Astrocyte of the hippocampus (primary cell): ENCODE measurements around the gene LRIT1.

ENCODE experiments used
- DNase-seq: peaks from one replicate; pipeline ENCODE4 v3.0.0; 2011; ENCODE audit warnings: low read depth, low spot score

Gene LRIT1

DNA sequence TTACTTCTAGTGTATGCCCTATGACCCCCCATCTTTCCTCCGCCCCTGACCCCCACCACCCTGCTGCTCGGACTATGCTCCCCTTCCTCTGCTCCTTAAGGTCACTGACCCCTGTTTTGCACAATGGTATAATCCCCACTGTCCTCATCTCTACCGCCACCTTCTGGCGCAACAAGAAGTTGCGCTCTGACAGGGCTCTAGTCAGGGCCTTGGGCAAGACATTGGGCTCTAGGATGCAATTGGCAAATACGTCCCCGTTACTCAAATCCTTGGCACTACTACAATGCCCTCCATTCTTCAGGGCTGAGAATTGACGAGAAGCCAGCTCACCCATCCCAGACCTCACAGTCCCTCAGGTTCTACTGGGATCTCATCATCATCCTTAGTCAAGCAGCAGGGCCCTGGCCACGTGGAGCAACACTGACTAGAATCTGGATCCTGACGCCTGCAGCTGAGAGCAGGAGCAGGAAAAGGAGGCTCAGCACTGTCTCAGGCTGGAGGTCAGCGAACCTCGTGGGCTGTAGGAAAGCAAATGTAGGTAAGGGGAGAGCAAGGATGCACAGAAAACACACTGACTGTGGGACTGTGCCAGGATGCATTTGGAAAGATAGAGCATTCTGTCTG lies 26.6 kb downstream of the LRIT1 start:
- no peak for DNase-seq

DNA sequence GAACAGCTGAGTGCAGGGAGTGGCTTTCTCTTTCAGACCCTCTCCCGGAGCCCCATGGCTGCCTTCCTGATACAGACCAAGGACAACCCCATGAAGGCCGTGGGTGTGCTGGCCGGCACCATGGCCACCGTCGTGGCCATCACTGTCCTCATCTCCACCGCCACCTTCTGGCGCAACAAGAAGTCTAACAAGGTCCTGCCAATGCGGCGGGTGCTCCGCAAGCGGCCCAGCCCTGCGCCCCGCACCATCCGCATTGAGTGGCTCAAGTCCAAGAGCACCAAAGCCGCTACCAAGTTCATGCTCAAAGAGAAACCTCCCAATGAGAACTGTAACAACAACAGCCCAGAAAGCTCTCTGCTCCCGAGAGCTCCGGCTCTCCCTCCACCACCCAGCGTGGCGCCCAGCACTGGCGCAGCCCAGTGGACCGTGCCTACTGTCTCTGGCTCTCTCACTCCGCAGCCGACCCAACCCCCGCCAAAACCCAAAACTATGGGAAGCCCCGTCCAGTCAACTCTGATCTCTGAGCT lies 27.2 kb downstream of the LRIT1 start:
- no peak for DNase-seq

DNA sequence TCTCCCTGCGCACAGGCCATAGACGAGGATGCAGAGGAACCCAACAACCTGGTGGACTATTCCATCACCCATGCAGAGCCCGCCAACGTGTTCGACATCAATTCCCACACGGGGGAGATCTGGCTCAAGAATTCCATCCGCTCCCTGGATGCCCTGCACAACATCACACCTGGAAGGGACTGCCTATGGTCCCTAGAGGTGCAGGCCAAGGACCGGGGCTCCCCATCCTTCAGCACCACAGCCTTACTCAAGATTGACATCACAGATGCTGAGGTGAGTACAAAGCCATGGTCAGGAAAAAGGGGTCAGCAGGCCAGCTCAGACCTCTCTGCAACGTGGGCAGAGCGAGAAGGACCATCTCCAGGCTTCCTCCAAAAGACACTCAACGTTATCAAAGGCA lies 28.3 kb downstream of the LRIT1 start:
- DNase-seq, result no peak

DNA sequence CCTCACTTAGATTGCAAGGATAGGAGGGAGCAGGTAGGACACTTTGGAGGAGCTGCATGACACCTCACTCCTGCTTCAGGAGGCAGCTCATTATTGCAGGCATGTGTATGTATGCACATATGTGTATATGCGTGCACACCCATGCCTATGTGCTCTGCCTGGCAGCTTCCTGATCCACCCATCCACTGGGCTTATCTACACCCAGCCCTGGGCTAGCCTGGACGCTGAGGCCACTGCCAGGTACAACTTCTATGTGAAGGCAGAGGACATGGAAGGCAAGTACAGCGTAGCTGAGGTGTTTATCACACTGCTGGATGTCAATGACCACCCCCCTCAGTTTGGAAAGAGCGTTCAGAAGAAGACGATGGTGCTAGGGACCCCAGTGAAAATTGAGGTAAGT lies 29.3 kb downstream of the LRIT1 start:
- DNase-seq, result no peak

DNA sequence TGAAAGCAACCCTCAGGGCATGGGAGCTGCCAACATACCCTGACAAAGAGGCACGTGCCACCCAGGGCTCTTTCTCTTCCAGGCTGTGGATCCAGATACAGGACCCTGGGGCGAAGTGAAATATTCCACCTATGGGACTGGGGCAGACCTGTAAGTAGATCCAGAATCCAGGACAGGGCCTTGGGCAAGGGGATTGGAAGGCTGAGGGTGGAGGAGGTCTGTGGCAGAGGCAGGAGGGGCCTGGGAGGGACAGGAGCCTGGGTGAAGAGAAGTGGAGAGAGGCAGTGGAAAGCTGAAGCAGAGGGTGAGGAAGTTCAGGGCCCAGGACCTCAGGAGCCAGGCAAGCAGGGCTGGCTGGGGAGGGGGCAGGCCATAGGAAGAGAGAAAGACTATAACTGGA lies 29.8 kb downstream of the LRIT1 start:
- no peak for DNase-seq

DNA sequence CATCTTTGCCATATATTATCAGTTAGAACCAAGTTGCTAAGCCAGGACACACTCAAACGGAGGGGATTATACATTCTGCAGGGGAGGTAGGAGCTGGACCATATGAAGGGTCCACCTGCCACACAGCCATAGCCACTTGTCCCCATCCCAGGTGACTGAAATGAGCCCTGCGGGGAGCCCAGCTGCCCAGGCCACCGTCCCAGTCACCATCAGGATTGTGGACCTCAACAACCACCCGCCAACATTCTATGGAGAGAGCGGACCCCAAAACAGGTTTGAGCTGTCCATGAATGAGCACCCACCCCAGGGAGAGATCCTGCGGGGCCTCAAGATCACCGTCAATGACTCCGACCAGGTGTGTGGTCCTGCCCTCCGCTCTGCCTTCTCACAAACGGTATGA lies 33.3 kb downstream of the LRIT1 start:
- DNase-seq, result no peak

DNA sequence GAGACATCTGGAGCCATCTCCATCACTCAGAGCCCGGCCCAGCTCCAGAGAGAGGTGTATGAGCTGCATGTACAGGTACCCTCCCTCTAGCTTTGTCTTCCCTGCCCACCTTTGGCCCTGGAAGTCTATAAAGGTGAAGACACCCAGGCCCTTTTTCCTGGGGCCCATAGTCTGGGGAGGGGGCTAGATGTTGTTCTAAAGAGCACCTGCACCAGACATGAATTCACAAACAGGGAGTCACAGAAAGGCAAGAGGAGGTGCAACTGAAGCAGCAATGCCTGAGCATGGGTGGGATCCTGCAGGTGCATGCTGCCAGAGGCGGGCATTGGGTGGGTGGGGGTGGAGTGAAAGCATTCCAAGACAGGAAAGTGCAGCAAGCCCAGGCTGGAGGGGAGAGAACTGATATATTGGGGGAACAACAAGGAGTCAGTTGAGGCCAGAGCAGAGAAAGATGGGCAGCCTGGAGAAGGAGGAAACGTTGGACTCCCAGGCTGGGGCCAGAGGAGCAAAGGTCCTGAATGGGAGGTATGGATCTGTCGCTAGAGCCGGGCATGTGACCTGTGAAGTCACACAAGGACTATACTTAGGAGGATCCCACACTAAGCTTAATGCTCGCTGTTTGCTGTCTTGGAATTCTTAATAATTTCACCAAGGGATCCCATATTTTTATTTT lies 35.4 kb downstream of the LRIT1 start:
- DNase-seq, result no peak

DNA sequence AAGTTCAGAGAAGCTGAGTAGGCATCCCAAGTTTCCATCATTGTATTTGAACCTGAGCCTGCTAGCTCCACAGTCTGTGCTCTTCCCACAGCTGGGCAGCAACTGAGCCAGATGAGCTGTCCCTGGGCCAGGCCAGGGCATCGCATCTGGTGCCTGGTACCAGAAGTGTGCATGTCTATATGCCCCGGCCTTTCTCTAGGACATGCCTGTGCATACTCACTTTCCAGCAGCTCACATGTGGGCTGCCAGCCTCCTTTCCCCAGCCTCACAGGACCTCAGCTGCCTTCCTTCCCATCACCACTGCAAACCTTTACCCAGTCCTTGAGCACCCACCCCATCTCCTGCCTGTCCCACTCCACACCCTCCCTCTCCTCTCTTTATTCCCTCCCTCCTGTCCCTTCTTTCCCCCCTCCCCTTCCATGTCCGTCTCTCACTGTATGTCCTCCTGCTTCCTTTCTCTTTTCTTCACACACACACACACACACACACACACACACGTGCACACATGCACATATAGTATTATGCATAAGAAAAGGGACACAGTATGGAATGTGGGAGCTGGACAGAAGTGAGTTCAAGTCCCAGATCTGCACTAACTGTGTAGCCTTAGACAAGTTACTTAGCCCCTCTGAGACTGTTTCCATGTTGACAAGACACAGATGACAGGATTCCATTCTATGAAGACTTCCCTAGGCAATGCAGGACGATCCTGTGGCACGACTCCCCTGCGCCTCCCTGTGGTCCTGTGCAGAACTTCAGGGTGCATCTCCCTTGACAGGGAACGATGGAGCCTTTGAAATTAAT lies 36.1 kb downstream of the LRIT1 start:
- DNase-seq, result peak; percentile 57

DNA sequence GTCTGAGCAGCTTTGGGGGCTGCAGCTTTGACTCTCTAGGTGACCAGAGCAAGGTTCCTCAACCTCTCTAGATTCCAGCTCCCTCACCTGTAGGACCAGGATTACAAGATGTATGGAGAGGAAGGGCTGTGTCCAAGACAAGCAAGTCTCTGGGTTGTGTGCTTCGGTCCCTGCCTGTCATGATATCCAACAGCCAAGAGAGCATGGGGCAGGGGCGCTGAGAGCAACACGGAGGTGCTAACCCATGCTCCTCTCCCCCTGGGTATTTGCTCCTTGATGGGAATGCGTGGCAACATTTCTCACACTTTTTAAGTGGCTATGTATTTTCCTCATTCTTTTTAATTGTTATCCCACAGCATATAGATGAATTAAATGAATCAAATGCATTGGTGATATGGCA lies 36.7 kb downstream of the LRIT1 start:
- DNase-seq, result no peak

DNA sequence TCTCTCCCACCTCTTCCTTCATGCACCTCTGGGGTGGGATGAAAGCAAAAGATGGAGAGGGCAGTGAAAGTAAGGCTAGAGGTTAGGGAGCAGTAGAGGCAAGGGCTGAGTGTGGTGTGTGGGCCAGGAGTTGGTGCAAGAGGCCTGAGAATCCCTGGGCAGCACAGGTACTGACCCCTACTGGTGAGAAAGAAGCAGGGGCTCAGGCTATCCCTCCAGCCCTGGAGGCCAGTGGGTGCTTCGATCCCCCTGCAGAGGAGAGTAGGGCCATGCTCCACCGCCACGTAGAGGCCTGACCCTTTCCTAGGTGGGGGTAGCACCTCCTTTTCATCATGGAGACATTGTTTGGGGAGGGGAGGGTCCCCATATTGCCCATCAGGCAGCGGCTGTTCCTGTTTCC lies 37.2 kb downstream of the LRIT1 start:
- DNase-seq, result no peak

DNA sequence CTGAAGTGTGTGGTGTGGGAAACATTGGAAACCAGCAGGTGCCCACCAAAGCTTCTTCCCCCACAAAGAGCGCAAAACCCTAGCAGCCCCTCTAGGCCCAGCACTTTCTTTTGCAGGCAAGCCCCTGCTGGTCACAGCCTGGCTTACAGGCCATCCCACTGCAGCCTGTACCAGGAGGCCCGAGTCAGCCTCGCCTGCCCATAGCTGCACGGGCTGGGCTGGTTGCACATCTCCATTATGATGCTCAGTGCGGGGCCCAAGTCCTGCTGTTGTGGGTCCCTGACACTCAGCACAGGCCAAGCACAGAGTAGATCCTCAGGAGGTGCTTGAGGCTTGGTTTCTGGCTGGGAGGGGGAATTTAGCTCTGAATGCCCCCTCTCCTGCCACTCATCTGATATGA lies 39.0 kb downstream of the LRIT1 start:
- no peak for DNase-seq

DNA sequence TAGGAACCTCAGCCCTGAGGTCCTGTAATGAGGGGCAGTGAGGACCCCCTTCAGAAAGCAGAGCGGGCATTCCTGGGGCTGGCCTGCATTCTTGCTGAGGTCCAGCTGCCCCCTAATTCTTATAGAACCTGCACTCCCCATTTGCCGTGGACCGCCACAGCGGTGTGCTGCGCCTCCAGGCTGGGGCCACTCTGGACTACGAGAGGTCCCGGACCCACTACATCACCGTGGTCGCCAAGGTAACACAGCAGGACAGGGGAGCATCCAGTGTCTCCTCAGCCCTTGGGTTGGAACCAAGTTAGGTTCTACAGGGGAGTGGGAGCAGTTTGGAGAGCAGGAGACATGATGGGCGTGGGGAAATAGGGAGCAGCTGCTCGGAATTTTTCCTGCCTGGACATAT lies 39.7 kb downstream of the LRIT1 start:
- no peak for DNase-seq

DNA sequence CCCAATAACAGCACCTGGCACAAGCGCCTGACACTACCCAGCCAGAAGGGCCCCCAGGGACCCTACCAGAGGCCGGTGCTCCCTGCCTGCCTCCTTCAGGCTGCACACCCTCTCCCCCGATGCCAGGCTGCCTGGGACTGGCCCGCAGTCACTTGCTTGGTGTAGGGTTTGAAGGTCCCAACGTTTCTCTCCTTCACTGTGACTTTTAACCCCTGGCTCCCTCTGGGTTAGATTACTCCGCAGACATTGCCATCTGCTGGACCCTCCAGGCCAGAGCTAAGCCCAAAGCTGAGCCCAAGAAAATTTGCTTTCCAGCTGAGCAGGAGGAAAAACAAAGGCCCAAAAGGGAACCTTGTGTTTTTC lies 40.1 kb downstream of the LRIT1 start:
- DNase-seq, result no peak

DNA sequence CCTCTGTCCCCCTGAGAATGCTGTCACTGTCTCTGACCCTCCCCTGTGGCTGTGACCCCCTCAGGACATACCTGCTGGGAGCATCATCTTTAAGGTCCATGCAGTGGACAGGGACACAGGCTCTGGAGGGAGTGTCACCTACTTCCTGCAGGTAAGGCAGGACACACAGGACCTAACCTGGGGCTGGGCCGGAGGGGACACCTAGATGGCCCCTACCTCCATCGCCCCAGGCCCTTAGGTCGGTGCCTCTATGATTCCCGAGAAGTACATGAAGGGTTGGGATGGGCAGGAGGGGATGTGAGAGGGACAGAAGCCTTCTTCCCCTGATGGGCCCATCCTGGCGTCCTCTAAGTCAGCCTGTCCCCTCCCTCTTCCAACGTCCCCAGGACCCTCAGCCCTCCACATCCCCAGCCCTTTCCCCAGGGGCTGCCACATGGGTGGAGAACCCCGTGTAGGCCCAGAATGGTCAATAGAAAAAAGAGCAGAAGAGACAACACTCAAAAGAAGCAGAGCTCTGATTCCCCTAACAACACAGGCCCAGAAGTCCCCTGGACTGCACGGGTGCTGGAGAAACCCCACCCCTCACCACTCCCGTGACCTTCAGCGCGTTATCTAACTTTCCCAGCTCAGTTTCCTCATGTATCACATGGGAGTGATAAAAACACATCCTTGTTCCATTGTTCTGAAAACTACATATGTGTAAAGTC lies 40.7 kb downstream of the LRIT1 start:
- no peak for DNase-seq

DNA sequence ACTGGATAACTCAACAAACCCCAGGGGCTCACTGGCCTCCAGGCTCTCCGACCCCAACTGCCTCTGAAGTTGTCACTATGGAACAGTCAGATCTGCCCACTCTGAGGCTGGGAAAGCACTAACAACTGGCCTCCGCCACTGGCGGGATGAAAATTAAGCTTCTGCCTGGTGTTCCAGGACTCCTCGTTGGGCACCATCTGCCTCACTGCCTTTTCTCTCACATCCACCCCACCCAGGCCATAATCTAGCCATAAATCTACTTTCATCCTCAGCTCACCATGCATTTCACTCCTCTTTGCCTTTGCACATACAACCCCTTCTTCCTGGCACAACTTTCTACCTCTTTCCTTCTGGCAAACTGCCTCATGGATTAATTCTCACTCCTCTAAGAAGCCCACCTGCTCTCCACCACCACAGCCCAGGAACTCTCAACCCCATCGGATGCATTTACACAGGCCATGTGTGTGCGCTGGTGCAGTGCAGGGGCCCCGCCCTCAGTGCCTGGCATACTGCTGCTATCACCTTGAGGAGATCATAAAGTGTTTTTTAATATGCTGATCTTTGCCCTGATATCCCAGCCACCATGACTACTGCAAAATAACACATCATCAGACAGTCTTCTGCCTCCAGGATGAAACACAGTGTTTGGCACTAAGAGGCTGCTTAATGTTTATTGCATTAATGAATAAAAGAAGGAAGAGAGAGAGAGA lies 43.0 kb downstream of the LRIT1 start:
- DNase-seq, result no peak

DNA sequence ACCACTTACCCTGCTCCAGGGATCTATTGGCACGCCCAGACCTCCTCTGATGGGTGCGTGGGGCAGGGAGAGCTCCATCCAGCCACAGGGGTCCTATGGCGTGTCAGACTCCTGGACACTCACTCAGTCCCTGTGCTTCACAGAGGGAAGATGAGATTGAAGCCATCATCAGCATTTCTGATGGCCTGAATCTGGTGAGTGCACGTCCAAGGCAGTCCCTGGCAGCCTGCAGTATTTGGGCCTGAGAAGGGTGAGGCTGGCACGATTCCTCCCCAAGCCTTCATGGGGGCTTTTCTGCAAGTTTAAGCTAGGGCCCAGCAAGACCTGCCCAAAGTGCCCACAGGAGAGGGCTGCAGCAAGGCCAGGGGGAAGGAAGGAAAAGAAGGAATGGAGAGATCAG lies 43.7 kb downstream of the LRIT1 start:
- no peak for DNase-seq

DNA sequence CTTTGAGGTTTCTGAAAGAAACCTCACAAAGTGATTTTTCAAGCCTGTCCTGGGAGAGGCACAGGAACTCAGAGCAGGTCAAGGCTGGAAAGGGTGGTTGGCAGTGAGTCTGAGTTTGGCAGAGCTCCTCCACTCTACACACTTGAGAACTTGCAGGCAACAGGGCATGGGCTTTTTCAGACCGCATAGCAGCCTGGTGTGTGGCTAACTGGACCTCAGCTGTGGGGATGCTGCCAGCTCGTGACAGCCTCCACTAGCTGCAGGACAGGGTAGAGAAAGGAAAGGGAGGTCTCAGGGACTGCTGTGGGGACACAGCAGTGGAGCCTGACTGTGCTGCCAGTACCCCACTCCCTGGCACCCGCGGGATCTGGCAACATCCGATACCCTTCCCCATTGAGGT lies 44.4 kb downstream of the LRIT1 start:
- DNase-seq, result peak; percentile 26

DNA sequence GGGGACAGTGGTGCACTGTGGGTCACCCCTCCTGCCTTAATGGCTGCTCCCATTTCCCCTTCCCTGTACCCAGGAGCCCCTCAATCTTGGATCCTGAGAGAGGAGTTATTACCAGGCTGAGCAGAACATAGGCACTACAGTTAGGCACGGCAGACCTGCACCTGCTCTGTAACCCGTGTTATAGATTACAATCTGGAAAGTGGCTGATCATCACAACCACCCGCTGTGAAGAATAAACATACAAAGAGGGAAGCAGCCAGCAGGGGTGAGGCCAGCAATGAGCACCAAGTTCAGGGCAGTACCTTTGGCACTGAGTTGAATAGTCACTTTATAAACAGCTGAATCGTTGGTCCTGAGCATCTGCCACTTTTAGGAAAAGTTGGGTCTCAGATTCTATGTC lies 45.3 kb downstream of the LRIT1 start:
- DNase-seq, result no peak

DNA sequence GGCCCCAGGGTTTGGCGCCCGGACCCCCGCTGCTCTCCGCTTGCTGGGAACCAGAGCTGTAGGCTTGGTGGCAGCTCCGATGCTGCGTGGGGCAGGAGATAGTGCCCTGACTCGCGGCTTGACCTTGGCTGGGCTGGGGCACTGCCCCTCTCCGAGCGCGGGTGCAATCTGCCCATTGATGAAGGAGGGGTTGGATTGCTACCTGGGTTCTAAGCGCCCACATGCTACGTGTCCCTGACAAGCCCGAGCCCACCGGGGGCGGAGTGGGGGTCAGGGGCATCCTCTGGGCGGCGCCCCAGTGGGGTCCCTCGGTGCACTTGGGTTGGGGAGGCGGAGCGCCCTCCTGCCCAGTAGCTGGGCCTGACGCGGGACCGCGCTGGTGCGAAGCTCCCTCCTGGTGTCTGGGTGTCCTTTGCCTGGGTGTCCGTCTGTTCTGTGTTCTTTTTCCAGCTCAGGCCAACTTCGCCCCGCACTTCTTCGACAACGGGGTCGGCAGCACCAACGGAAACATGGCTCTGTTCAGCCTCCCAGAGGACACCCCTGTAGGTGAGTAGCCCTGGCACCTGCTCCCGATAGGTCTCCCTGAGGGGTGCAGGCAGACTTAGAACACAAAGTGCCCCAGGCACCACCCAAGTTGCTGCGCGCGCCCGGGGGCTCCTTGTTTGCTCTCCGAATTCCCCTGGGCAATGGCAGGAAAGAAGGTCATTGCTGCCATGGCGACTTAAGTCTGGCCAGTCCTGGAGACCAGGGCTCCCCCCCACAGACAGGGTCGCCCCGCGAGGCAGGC lies 46.1 kb downstream of the LRIT1 start:
- DNase-seq, result no peak

DNA sequence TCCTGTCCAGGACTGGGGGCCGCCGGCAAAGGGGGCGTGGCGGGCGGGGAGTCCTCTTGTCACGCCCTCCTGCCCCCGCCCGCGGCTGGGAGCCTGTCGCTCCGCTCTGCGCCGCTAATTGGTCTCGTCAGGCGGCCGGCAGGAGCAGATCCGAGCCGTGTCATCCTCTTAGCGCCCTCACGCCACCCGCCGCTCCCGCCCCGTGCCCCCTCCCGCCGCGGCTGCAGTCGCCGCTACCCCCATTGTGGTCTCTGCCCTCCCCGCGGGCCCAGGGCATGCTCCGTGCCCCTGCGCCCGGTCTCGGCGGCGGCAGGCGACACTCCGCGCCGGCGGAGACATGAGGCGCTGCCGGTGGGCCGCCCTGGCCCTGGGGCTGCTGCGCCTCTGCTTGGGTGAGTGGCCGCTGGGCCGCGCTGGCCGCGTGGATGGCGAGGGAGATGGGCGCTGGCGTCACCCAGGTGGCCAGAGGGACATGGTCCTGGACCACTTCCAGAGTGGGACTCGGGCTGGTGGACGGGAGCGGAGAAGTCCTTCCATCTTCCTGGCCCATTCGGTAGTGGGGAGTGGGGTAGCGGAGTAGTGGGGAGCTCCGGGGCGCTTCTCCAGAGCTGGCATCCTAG lies 46.8 kb downstream of the LRIT1 start, which contains the start of gene CDHR1:
CDHR1 (plus strand) TSS at position 114 of the 620 bp plus-strand sequence; CDS start at position 338, 224 bp downstream.
- peak; percentile 51 for DNase-seq
